ENCODE results near the gene ABTB2.

Gene ABTB2

DNA sequence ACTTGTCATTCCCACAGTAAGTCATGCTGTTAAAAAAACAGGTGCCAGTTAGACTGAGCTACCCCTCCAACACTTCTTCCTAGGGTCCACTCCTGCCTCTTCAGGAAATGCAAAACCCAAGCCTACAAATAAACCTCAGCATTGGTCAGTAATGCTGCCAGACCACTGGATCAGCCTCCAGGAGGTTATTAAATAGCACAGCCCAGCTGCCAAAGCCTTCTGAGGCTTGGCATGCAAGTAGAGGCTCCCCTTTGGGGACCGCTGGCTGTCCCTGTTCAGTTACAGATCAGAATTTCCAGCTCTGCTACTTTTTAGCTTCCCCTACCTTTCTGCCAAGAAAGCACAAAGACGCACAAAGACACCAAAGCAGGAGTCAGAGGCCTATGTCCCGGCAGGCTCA, 33.3 kb downstream of the ABTB2 start:
- Histone ChIP-seq H3K4me1 (ENCODE audit: control insufficient read depth, insufficient read depth, low read length, poor library complexity, severe bottlenecking) (no peaks in the 10 kb centered on the region), H3K4me3 (ENCODE audit: insufficient read depth, low read depth, low read length, poor library complexity, severe bottlenecking) (no peak overlapping the region), H3K36me3 (ENCODE audit: control insufficient read depth, insufficient read depth, low read length) (no peaks in the 10 kb centered on the region)

DNA sequence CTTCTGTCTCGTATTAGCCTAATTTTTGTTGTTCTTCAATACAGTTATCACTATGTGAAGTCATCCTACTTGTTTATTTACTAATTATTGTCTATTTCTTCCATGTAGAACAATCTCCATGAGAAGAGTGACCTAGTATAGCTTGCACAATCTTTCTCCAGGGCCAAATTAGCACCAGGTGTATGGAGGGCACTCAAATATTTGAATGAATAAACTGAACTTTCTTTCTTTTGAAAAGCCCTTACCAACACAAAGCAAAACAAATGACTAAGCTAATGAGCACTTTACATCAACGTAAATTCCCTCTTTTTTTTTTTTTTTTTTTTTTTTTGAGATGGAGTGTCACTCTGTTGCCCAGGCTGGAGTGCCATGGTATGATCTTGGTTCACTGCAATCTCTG, 34.2 kb downstream of the ABTB2 start:
- H3K27ac ChIP-seq (ENCODE audit: insufficient read depth, low read length, poor library complexity, severe bottlenecking), result no peak overlapping the region
- H3K4me1 ChIP-seq (ENCODE audit: control insufficient read depth, insufficient read depth, low read length, poor library complexity, severe bottlenecking), result no peaks in the 10 kb centered on the region
- no peaks in the 10 kb centered on the region for H3K9me3 ChIP-seq (ENCODE audit: control insufficient read depth, low read length)
- no peak overlapping the region for H3K4me3 ChIP-seq (ENCODE audit: insufficient read depth, low read depth, low read length, poor library complexity, severe bottlenecking)
- DNase-seq, result no peak
- H3K36me3 ChIP-seq (ENCODE audit: control insufficient read depth, insufficient read depth, low read length), result no peaks in the 10 kb centered on the region
- no peaks in the 10 kb centered on the region for H3K27me3 ChIP-seq (replicated peaks; ENCODE audit: control insufficient read depth, insufficient read depth, low read length, poor library complexity, severe bottlenecking)

More for the DNA sequence above, 33.3 kb downstream of the ABTB2 start:
- Histone ChIP-seq H3K27ac (ENCODE audit: insufficient read depth, low read length, poor library complexity, severe bottlenecking) (no peak overlapping the region), H3K9me3 (ENCODE audit: control insufficient read depth, low read length) (no peaks in the 10 kb centered on the region), H3K27me3 (replicated peaks; ENCODE audit: control insufficient read depth, insufficient read depth, low read length, poor library complexity, severe bottlenecking) (no peaks in the 10 kb centered on the region)
- DNase-seq, result no peak

DNA sequence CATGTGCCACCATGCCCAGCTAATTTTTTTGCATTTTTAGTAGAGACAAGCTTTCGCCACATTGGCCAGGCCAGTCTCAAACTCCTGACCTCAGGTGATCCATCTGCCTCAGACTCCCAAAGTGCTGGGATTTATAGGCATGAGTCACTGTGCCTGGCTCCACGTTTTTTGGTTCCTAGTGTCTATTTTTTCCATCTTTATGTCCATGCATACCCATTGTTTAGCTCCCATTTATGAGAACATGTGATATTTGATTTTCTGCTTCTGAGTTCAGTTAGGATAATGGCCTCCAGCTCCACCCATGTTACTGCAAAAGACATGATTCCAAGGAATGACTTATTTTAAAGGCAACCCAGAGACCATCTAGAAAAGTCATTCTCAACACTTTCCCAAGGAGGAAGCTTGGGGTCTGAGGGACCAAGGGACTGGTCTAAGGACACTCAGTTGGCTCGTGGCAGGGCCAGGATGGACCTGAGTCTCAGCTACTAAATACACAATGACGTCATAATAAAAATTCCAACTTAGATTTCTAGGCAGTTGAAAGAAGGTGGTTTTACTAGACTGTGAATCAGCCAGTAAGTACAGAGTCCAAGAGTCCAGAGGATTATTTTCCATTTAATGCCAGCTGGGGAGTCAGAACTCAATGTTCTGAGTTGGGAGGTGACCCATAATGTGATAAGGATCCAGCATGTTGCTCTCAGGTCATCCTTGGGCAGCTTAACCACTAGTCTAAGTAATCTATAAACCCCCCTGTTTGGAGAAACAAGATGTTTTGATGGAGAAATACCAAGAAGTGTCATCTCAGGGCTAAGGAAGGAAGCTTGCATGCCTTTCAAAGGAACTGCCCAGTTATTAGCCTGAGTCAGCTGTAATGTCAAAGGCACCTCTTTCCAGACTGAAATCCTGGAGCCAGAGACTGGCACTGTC, 39.4 kb downstream of the ABTB2 start:
- Histone ChIP-seq H3K4me1 (ENCODE audit: control insufficient read depth, insufficient read depth, low read length, poor library complexity, severe bottlenecking) (peaks cover under 1% of the 10 kb centered on the region), H3K4me3 (ENCODE audit: insufficient read depth, low read depth, low read length, poor library complexity, severe bottlenecking) (no peak overlapping the region), H3K27me3 (replicated peaks; ENCODE audit: control insufficient read depth, insufficient read depth, low read length, poor library complexity, severe bottlenecking) (no peaks in the 10 kb centered on the region), H3K36me3 (ENCODE audit: control insufficient read depth, insufficient read depth, low read length) (no peaks in the 10 kb centered on the region), H3K9me3 (ENCODE audit: control insufficient read depth, low read length) (no peaks in the 10 kb centered on the region), H3K27ac (ENCODE audit: insufficient read depth, low read length, poor library complexity, severe bottlenecking) (no peak overlapping the region)
- DNase-seq, result no peak

DNA sequence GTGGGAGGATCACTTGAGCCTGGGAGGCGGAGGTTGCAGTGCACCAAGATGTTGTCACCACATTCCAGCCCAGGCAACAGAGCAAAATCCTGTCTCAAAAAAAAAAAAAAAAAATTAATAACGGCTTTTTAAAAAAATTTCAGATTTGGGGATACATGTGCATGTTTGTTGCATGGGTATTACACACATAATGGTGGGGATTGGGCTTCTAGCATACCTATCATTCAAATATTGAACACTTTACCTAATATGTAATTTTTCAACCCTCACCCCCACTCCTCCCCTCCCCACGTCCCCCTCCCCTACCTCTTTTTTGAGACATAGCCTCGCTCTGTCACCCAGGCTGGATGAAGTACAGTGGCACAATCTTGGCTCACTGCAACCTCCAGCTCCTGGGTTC, 40.1 kb downstream of the ABTB2 start:
- H3K27me3 ChIP-seq (replicated peaks; ENCODE audit: control insufficient read depth, insufficient read depth, low read length, poor library complexity, severe bottlenecking), result no peaks in the 10 kb centered on the region
- H3K4me3 ChIP-seq (ENCODE audit: insufficient read depth, low read depth, low read length, poor library complexity, severe bottlenecking), result no peak overlapping the region
- DNase-seq, result no peak
- no peaks in the 10 kb centered on the region for H3K36me3 ChIP-seq (ENCODE audit: control insufficient read depth, insufficient read depth, low read length)
- peaks cover 6% of the 10 kb centered on the region for H3K4me1 ChIP-seq (ENCODE audit: control insufficient read depth, insufficient read depth, low read length, poor library complexity, severe bottlenecking)
- H3K27ac ChIP-seq (ENCODE audit: insufficient read depth, low read length, poor library complexity, severe bottlenecking), result no peak overlapping the region
- no peaks in the 10 kb centered on the region for H3K9me3 ChIP-seq (ENCODE audit: control insufficient read depth, low read length)

DNA sequence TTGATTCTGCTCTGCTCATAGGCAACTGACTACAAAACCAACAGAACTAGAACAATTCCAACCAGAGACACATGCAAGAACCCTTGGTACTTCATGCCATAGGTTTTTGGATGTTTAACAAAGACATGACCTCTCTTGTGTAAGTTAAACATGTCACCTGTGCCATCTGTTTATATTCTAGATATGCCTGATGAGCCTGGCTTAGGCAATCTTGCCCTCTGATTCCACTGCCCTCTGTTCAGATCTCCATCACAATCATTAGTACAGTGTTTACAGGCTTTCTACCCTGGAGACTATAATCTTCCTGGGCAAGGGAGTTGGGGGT, 40.8 kb downstream of the ABTB2 start:
- no peak overlapping the region for H3K27ac ChIP-seq (ENCODE audit: insufficient read depth, low read length, poor library complexity, severe bottlenecking)
- H3K4me1 ChIP-seq (ENCODE audit: control insufficient read depth, insufficient read depth, low read length, poor library complexity, severe bottlenecking), result peaks cover 6% of the 10 kb centered on the region
- no peaks in the 10 kb centered on the region for H3K36me3 ChIP-seq (ENCODE audit: control insufficient read depth, insufficient read depth, low read length)
- no peaks in the 10 kb centered on the region for H3K27me3 ChIP-seq (replicated peaks; ENCODE audit: control insufficient read depth, insufficient read depth, low read length, poor library complexity, severe bottlenecking)
- H3K4me3 ChIP-seq (ENCODE audit: insufficient read depth, low read depth, low read length, poor library complexity, severe bottlenecking), result no peak overlapping the region
- no peaks in the 10 kb centered on the region for H3K9me3 ChIP-seq (ENCODE audit: control insufficient read depth, low read length)
- no peak for DNase-seq

DNA sequence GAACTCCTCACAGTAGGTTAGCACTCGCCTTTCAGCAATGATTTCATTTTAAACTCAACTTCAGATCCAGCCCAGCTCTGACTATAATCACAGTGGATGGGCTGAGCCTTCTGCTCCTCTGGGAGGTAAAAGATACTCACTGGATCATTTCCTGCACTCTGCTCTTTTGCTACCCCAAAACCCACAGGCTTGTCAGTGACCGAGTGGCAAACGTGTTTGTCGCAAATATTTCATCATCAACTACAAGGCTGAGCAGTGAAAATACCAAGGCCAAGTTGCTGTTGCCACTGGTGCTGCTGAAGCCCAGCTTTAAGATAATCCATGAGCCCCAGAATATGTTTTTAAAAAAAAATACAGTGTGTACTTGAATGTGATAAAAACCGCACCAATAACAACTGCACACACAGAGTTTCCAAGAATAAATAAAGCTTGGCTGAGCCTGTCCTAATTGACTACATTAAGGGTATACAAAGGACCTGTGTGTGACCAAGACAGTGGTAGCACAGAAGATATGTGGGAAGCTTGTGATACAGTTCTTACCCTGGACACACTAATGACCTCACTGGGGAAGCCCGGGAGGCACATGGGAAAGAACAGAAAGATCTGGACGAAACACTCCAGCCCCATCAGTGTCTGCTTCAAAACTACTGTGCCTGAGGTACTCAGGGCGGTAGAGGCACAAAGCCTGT, 41.3 kb downstream of the ABTB2 start:
- DNase-seq, result no peak
- Histone ChIP-seq H3K9me3 (ENCODE audit: control insufficient read depth, low read length) (no peaks in the 10 kb centered on the region), H3K27ac (ENCODE audit: insufficient read depth, low read length, poor library complexity, severe bottlenecking) (no peak overlapping the region), H3K4me1 (ENCODE audit: control insufficient read depth, insufficient read depth, low read length, poor library complexity, severe bottlenecking) (peaks cover 6% of the 10 kb centered on the region), H3K27me3 (replicated peaks; ENCODE audit: control insufficient read depth, insufficient read depth, low read length, poor library complexity, severe bottlenecking) (no peaks in the 10 kb centered on the region), H3K4me3 (ENCODE audit: insufficient read depth, low read depth, low read length, poor library complexity, severe bottlenecking) (no peak overlapping the region), H3K36me3 (ENCODE audit: control insufficient read depth, insufficient read depth, low read length) (no peaks in the 10 kb centered on the region)

DNA sequence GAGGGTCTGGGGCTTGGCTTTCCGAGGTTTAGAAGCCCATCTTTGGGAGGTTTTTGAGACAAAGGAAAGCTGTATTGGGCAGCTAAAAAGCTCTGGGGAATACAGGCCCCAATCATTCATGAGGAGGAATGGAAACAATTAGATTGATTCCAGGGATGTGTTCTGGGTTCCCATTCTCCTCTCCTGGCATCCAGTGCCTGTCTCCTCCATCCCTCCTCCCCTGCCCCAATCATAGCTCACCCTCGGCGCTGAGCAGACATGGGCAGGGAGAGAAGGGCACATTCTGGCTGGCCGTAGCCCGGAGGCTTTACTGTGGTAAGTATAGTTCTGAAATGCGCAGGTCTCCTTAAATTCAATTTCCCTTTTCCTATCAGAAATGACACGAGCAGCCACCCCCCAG, 42.4 kb downstream of the ABTB2 start:
- no peaks in the 10 kb centered on the region for H3K36me3 ChIP-seq (ENCODE audit: control insufficient read depth, insufficient read depth, low read length)
- H3K4me3 ChIP-seq (ENCODE audit: insufficient read depth, low read depth, low read length, poor library complexity, severe bottlenecking), result no peak overlapping the region
- H3K4me1 ChIP-seq (ENCODE audit: control insufficient read depth, insufficient read depth, low read length, poor library complexity, severe bottlenecking), result peaks cover 6% of the 10 kb centered on the region
- H3K27me3 ChIP-seq (replicated peaks; ENCODE audit: control insufficient read depth, insufficient read depth, low read length, poor library complexity, severe bottlenecking), result no peaks in the 10 kb centered on the region
- no peak overlapping the region for H3K27ac ChIP-seq (ENCODE audit: insufficient read depth, low read length, poor library complexity, severe bottlenecking)
- DNase-seq, result no peak
- no peaks in the 10 kb centered on the region for H3K9me3 ChIP-seq (ENCODE audit: control insufficient read depth, low read length)

DNA sequence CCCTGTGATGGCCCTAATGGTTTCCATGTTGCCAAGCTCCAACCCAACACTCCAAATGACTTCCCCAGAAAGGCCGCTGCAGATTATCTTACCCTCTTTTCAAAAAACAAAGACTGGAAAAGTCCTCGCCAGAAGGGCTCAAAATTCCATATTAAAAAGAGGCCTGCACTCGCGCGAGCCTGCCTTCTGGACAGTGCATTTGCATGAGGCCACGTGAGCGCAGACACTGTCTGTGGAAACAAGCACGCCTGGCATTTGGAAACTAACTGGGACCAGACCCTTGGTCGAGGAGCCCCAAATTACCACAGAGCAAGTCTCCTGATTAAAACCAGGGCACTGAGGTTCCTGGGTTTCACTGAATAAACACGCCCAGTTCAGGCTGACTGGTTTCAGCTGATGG, 42.9 kb downstream of the ABTB2 start:
- H3K27ac ChIP-seq (ENCODE audit: insufficient read depth, low read length, poor library complexity, severe bottlenecking), result no peak overlapping the region

DNA sequence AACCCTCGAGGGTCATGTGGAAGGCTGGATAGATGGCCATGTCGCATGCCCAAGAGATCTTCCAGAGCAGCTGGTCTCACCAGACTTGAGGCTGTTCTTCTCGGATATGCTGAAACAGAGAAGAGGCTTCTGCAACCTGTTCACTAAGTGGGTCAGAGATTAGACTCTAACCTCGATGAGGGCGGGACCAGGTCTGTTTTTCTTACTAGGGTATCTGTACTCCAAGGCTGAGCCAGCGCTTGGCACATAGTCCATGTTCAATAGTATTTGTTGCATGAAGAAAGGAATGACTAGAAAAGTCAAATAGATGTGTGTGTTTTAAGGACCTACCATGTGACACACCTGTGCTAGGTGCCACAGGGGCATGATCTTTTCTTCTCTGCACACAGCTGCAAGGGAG, 43.6 kb downstream of the ABTB2 start:
- Histone ChIP-seq H3K4me1 (ENCODE audit: control insufficient read depth, insufficient read depth, low read length, poor library complexity, severe bottlenecking) (peaks cover 6% of the 10 kb centered on the region), H3K27ac (ENCODE audit: insufficient read depth, low read length, poor library complexity, severe bottlenecking) (no peak overlapping the region), H3K4me3 (ENCODE audit: insufficient read depth, low read depth, low read length, poor library complexity, severe bottlenecking) (no peak overlapping the region), H3K9me3 (ENCODE audit: control insufficient read depth, low read length) (no peaks in the 10 kb centered on the region), H3K27me3 (replicated peaks; ENCODE audit: control insufficient read depth, insufficient read depth, low read length, poor library complexity, severe bottlenecking) (no peaks in the 10 kb centered on the region), H3K36me3 (ENCODE audit: control insufficient read depth, insufficient read depth, low read length) (no peaks in the 10 kb centered on the region)
- no peak for DNase-seq

More for the DNA sequence above, 42.9 kb downstream of the ABTB2 start:
- Histone ChIP-seq H3K36me3 (ENCODE audit: control insufficient read depth, insufficient read depth, low read length) (no peaks in the 10 kb centered on the region), H3K9me3 (ENCODE audit: control insufficient read depth, low read length) (no peaks in the 10 kb centered on the region), H3K4me1 (ENCODE audit: control insufficient read depth, insufficient read depth, low read length, poor library complexity, severe bottlenecking) (peaks cover 6% of the 10 kb centered on the region), H3K27me3 (replicated peaks; ENCODE audit: control insufficient read depth, insufficient read depth, low read length, poor library complexity, severe bottlenecking) (no peaks in the 10 kb centered on the region), H3K4me3 (ENCODE audit: insufficient read depth, low read depth, low read length, poor library complexity, severe bottlenecking) (no peak overlapping the region)
- no peak for DNase-seq

DNA sequence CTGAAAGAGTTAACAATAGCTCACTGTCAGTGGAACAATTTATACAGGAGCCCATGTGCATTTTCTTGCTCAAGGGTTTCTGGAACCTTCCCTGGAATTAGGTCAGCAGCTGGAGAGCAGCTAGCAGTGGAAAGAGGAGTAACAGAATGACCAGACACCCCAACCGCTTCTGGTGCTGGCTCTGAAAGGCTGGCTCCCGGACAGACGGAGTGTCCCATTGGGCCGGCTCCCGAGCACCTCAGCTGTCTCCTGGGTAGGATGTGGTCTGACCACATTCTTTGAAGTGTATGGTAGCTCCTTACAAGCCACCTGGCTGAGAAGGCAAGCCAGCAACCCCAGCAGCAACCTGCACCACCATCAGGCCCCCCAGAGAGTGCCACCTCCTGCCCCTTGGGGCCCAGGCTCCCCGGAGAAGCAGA, 44.7 kb downstream of the ABTB2 start:
- DNase-seq, result no peak
- no peaks in the 10 kb centered on the region for H3K36me3 ChIP-seq (ENCODE audit: control insufficient read depth, insufficient read depth, low read length)
- no peak overlapping the region for H3K27ac ChIP-seq (ENCODE audit: insufficient read depth, low read length, poor library complexity, severe bottlenecking)
- no peaks in the 10 kb centered on the region for H3K27me3 ChIP-seq (replicated peaks; ENCODE audit: control insufficient read depth, insufficient read depth, low read length, poor library complexity, severe bottlenecking)
- peaks cover 6% of the 10 kb centered on the region for H3K4me1 ChIP-seq (ENCODE audit: control insufficient read depth, insufficient read depth, low read length, poor library complexity, severe bottlenecking)
- no peak overlapping the region for H3K4me3 ChIP-seq (ENCODE audit: insufficient read depth, low read depth, low read length, poor library complexity, severe bottlenecking)
- no peaks in the 10 kb centered on the region for H3K9me3 ChIP-seq (ENCODE audit: control insufficient read depth, low read length)
